ENCODE results near the gene F8A2.
"Not testable (repeated sequence)": the region's sequence is repeated elsewhere in the genome, so short reads cannot be mapped to it uniquely, and the experiment has no call there.

F8A2 gene

DNA sequence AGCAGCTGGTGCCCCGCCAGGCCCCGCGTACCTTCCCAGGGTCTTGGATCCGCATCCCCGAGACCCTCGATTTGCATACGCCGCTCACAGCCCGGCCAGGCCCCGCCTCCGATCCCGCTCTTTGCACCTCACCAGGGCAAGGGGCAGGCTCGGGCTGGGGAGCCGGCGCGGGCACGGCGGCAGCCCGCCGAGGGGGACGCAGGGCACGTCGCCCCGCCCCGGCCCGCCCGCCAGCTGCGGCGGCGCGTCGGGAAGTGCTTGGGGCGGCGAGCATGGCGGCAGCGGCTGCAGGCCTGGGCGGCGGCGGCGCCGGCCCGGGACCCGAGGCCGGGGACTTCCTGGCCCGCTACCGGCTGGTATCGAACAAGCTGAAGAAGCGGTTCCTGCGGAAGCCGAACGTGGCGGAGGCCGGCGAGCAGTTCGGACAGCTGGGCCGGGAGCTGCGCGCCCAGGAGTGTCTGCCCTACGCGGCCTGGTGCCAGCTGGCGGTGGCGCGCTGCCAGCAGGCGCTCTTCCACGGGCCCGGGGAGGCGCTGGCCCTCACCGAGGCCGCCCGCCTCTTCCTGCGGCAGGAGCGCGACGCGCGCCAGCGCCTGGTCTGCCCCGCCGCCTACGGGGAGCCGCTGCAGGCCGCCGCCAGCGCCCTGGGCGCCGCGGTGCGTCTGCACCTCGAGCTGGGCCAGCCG is at the start of gene F8A2:
F8A2 (plus strand) TSS at position 253 of the 686 bp plus-strand sequence; CDS start at position 273, 20 bp downstream.
- in situ Hi-C loops (cut with HindIII; ENCODE audit: low sequenced_read_pairs); DNase-seq (ENCODE audit: low read depth, low spot score); H3K4me3 ChIP-seq (ENCODE audit: low read depth, low read length): not testable (repeated sequence)

DNA sequence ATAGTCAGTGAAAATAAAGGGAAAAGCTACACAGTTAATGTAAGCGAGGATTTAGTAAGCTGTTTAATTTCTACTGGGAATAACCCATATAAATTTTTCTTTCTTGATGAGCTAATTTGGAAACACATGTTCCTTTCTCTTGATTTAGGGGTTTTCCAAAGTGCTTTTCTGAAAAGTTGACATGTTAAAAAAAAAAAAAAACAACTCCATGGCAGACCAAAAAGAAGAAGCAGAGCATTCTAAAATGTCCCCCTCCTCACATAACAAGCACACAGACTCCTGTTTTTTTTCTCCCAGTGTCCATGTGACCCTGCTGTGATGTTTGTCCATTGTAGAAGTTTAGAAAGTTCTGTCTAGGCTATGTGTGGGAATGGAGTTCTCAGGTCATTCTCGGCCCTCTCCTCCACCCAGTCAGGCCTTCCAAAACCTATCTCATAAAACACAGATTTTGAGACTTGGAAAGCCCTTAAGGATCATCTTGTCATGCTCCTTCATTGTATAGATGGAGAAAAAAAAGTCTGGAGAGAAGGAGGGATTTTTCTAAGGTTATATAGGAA is 48.3 kb upstream of the F8A2 start:
- no peak for DNase-seq (ENCODE audit: low read depth, low spot score)
- in situ Hi-C loops (cut with HindIII; ENCODE audit: low sequenced_read_pairs) = no loop called here
- TF ChIP-seq, protein P1, sequence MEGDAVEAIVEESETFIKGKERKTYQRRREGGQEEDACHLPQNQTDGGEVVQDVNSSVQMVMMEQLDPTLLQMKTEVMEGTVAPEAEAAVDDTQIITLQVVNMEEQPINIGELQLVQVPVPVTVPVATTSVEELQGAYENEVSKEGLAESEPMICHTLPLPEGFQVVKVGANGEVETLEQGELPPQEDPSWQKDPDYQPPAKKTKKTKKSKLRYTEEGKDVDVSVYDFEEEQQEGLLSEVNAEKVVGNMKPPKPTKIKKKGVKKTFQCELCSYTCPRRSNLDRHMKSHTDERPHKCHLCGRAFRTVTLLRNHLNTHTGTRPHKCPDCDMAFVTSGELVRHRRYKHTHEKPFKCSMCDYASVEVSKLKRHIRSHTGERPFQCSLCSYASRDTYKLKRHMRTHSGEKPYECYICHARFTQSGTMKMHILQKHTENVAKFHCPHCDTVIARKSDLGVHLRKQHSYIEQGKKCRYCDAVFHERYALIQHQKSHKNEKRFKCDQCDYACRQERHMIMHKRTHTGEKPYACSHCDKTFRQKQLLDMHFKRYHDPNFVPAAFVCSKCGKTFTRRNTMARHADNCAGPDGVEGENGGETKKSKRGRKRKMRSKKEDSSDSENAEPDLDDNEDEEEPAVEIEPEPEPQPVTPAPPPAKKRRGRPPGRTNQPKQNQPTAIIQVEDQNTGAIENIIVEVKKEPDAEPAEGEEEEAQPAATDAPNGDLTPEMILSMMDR (IDR thresholded peaks at IDR 0.05; ENCODE audit: low read depth, low read length) = no peak
- no peak overlapping the region for H3K4me3 ChIP-seq (ENCODE audit: low read depth, low read length)

DNA sequence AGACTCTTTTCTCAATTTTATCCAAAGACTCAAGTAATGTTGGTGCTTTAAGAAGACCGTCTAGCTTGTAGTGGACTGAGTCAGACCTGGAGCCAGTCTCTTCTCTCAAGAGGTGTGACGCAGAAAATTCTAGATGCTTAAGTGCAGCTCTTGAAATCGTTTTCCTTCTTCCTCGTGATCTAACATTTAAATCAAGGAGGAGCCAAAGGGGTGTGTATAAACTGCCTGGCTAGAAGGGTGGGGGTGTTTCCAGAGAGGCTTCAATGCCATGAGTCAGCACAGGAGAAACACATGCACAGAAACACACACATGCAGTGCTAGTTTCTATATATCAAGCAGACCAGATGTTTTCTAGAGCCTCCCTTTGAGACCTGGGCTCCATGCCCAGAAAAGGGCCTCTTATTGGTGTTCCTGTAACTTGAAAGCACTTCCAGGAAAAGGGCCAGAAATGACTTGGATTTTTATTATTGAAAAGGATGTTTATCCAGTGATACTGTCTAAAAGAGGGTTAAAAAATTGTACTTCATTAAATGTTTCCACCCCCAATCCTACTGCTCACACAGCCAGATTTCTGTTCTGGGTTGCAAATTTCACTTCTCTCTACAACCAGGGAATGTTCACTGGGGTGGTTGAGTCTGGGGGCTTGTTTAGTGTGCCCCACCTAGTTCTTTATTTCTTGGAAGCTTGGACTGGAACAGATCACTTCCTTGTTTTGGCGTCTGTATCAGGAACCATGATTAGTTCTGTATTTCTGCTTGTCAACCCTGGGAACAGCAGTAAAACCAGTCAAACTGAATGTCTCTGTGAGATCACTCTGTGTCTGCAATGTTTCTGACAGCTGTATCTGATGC is 47.2 kb upstream of the F8A2 start, which contains the start of gene CLIC2:
CLIC2 (minus strand) TSS at position 129 of the 851 bp plus-strand sequence. CDS start 187 bp downstream, outside the sequence.
- TF ChIP-seq, protein P1 (IDR thresholded peaks at IDR 0.05; ENCODE audit: low read depth, low read length) = no peak
- in situ Hi-C loops (cut with HindIII; ENCODE audit: low sequenced_read_pairs) = no loop called here
- DNase-seq (ENCODE audit: low read depth, low spot score) = peak; percentile 81
- H3K4me3 ChIP-seq (ENCODE audit: low read depth, low read length) = no peak within 1 kb of the TSS

DNA sequence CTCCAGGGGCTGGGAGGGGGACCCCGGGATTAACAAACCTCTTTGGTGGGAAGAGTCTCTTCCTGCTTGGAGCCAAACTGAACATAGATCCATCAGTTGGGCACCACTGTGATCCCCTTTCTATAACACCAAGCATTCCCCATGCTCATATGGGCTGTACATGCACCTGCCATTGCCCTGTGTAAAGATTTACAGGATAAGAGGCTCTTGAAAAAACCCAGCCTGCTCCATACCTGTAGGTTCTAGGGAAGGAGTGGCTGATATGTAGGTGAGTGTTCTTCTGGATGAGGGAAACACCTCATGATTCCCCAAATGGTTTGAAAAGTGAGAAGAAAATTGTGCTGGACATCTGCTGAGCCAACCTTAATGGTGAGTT is 46.6 kb upstream of the F8A2 start:
- DNase-seq (ENCODE audit: low read depth, low spot score); in situ Hi-C loops (cut with HindIII; ENCODE audit: low sequenced_read_pairs); H3K4me3 ChIP-seq (ENCODE audit: low read depth, low read length): not testable (repeated sequence)

DNA sequence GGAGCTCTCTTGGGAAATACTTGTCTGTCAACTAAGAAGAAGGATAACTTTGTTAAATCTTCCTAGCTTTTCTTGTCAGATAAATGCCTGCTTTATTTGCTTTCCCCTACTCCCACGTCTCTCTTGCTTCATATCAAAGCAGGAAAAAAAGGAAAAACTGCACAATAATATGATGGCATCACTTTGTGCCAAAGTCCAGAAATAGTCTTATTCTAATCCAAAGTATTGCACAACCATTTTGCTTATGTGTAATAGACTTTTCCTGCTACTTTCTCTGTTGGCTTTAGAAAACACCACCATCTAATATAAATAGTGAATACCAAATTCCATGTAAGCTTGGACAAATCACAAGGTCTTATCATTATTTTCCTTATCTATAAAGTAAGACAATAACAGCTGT is 36.2 kb upstream of the F8A2 start:
- H3K4me3 ChIP-seq (ENCODE audit: low read depth, low read length); DNase-seq (ENCODE audit: low read depth, low spot score); in situ Hi-C loops (cut with HindIII; ENCODE audit: low sequenced_read_pairs): not testable (repeated sequence)

DNA sequence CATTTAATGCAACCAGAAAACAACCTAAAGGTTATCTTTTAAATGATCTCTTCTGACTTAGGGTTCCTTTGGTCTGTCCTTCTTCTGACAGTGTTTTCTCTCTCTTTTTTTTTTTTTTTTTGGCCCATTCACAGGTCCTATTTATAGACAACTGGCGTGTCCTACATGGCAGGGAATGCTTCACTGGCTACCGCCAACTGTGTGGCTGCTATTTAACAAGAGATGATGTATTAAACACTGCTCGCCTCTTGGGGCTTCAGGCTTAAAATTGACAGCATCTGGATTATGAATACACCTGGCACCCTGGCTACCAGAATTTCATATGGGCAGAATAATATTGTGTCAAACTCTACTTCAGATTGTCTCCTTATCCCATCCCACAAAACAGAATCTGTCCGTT is 32.4 kb upstream of the F8A2 start:
- DNase-seq (ENCODE audit: low read depth, low spot score); H3K4me3 ChIP-seq (ENCODE audit: low read depth, low read length); in situ Hi-C loops (cut with HindIII; ENCODE audit: low sequenced_read_pairs): not testable (repeated sequence)

DNA sequence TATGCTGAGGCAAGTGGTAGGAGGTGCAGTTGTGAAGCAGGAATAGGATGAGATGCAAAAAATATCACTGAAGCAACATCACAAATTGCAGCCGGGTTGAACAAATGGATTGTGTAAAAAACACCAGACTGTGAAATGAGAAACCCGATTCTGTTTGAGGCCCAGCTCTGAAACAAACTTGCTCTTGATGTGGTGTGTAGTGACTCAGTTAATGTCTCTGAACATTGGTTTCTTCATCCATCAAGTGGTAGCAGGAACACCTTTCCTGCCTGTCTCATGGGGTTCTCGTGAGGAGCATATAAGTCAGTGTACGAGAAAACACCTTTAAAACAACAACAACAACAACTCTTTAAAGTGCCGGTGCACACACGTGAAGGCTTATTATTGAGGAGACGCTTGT is 18.2 kb upstream of the F8A2 start:
- in situ Hi-C loops (cut with HindIII; ENCODE audit: low sequenced_read_pairs); DNase-seq (ENCODE audit: low read depth, low spot score): not testable (repeated sequence)

DNA sequence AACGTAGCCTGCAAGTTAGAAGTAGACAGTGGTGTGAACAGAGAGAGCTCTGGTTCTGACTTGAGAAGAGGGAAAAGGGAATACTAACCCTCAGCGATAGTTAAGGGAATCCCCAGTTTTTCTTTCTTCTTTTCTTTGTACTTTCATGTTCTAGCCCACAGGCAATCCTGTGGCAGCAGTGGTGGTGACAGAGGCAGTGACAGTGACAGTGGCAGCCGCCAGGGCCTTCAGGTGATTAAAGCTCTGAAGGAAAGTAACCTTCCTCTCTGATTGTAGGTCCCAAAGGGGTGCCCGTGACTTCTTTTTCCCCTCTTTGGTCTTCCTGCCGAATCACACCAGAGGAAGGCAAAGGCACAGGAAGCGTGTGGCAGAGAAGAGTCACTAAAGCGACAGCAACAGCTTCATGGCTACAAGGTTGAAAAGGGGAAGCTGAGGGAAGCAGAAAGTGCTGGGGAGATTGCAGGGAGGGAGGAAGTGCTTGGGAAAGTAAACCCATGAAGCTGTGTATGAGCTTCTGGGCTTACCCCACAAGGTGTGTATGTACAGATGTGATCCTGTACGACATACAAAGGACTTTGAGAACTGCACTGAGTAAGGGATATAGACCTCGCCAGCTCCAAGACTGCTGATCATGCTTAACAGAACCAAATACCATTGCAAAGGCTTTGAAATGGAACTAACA is 8.0 kb upstream of the F8A2 start:
- in situ Hi-C loops (cut with HindIII; ENCODE audit: low sequenced_read_pairs); DNase-seq (ENCODE audit: low read depth, low spot score); H3K4me3 ChIP-seq (ENCODE audit: low read depth, low read length): not testable (repeated sequence)

More for the DNA sequence above, 18.2 kb upstream of the F8A2 start:
- H3K4me3 ChIP-seq (ENCODE audit: low read depth, low read length) = not testable (repeated sequence)

DNA sequence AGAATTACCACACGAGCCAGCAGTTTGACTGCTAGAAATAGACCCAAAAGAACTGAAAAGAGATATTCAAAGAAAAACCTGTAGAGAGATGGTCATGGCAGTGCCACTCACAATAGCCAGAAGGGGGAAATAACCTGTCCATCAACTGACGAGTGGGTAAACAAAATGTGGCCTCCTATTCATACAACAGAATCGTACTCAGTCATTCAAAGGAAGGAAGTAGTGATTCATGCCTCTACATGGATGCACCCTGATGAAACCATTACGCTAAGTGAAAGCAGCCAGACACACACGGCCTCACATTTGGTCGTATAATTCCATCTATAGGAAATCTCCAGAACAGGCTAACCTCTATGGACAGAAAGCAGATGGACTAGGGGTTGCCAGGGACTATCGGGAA is 2.1 kb upstream of the F8A2 start:
- in situ Hi-C loops (cut with HindIII; ENCODE audit: low sequenced_read_pairs); DNase-seq (ENCODE audit: low read depth, low spot score); H3K4me3 ChIP-seq (ENCODE audit: low read depth, low read length): not testable (repeated sequence)

DNA sequence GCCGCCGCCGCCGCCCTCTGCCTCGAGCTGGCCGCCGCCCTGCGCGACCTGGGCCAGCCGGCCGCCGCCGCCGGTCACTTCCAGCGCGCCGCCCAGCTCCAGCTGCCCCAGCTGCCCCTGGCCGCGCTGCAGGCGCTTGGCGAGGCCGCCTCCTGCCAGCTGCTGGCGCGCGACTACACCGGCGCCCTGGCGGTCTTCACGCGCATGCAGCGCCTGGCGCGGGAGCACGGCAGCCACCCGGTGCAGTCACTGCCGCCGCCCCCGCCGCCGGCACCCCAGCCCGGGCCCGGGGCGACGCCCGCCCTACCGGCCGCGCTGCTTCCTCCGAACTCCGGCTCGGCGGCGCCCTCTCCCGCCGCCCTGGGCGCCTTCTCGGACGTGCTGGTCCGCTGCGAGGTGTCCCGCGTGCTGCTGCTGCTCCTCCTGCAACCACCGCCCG is 653 bp downstream of the F8A2 start:
- H3K4me3 ChIP-seq (ENCODE audit: low read depth, low read length); DNase-seq (ENCODE audit: low read depth, low spot score); in situ Hi-C loops (cut with HindIII; ENCODE audit: low sequenced_read_pairs): not testable (repeated sequence)

Data from astrocyte of the spinal cord (primary cell).